Left ventricle myocardium inferior (tissue), 1 donor: ENCODE measurements around the gene PRPSAP2. TPM values are rescaled to one million over a fixed set of nuclear protein-coding genes. Genes with fewer than 3 reads are reported as not detected.
"Not testable (repeated sequence)": the region's sequence is repeated elsewhere in the genome, so short reads cannot be mapped to it uniquely, and the experiment has no call there.

Experiments
- DNase-seq: peaks from one replicate; pipeline ENCODE4 v3.0.0-alpha.2; 2020
- H3K27ac ChIP-seq: fragments of 200-600 bp; replicated peaks from 2 replicates; pipeline ENCODE4 v1.8.0; 2021
- H3K27me3 ChIP-seq: fragments of 200-600 bp; 2 replicates; pipeline ENCODE4 v1.8.0; 2021; ENCODE audit warnings: low read depth
- H3K36me3 ChIP-seq: fragments of 200-600 bp; 2 replicates; pipeline ENCODE4 v1.8.0; 2021
- H3K4me1 ChIP-seq: fragments of 200-600 bp; 2 replicates; pipeline ENCODE4 v1.8.0; 2021
- H3K4me3 ChIP-seq: fragments of 200-600 bp; 2 replicates; pipeline ENCODE4 v1.8.0; 2021; ENCODE audit warnings: mild to moderate bottlenecking, moderate library complexity
- H3K9me3 ChIP-seq: fragments of 200-600 bp; replicated peaks from 2 replicates; pipeline ENCODE4 v1.8.0; 2021
- CTCF ChIP-seq: fragments of 200-600 bp; IDR thresholded peaks from 2 replicates; pipeline ENCODE4 v1.8.0; 2021; ENCODE audit warnings: antibody characterized with exemption, mild to moderate bottlenecking, borderline replicate concordance
- intact Hi-C: fragments of 100-400 bp; cut with micrococcal nuclease; formaldehyde crosslinking; loops from one replicate; pipeline ENCODE4 v1.11.0; 2022
- total RNA-seq: library from RNA; stranded (reverse); fragmentation: NEBNext Ultra II Directional; extraction: Animal tissue kit (Norgen Biotek cat#: 25700); gene quantifications from one replicate; pipeline ENCODE4 v1.2.1, GENCODE V29; 2021
- donor health status: DM: no; HTN: yes; CAD: no; lungs with severe emphysema.

PRPSAP2 gene
- total RNA-seq, 1 donor from 2014 or later: 22.3 TPM

- Histone ChIP-seq H3K27me3 (no peaks in the 10 kb centered on the region), H3K36me3 (no peaks in the 10 kb centered on the region), H3K9me3 (no peaks in the 10 kb centered on the region), H3K27ac (peak within 1 kb of the TSS; percentile 73), H3K4me1 (peaks cover 25% of the 10 kb centered on the region), H3K4me3 (no peak within 1 kb of the TSS)
- intact Hi-C loops: no loop called here
- no peak for DNase-seq
- TF ChIP-seq CTCF: peak; percentile 21
Observed at GRCh38 chr17:18951941-18952842, 94.3 kb downstream of the PRPSAP2 start, which contains the start of gene SLC5A10. Gene SLC5A10, plus strand, starts transcription at chr17:18952165. Its CDS starts 41 bp downstream, at chr17:18952206.

- no peaks in the 10 kb centered on the region for H3K27me3 ChIP-seq
- H3K4me3 ChIP-seq: no peak overlapping the region
- no peaks in the 10 kb centered on the region for H3K9me3 ChIP-seq
- intact Hi-C loops: no loop called here
- H3K27ac ChIP-seq: no peak overlapping the region
- H3K4me1 ChIP-seq: peaks cover 25% of the 10 kb centered on the region
- DNase-seq: no peak
- TF ChIP-seq CTCF: no peak
- H3K36me3 ChIP-seq: no peaks in the 10 kb centered on the region
Observed at GRCh38 chr17:18953231-18953728, 95.3 kb downstream of the PRPSAP2 start.

- Histone ChIP-seq H3K36me3 (no peaks in the 10 kb centered on the region), H3K9me3 (no peaks in the 10 kb centered on the region), H3K4me3 (no peak overlapping the region), H3K27ac (no peak overlapping the region), H3K27me3 (no peaks in the 10 kb centered on the region), H3K4me1 (peaks cover 18% of the 10 kb centered on the region)
- no peak for DNase-seq
- TF ChIP-seq CTCF: no peak
- intact Hi-C loops: no loop called here
Observed at GRCh38 chr17:18954321-18954720, 96.4 kb downstream of the PRPSAP2 start.

- intact Hi-C loops: no loop called here
- no peaks in the 10 kb centered on the region for H3K36me3 ChIP-seq
- no peaks in the 10 kb centered on the region for H3K27me3 ChIP-seq
- H3K9me3 ChIP-seq: no peaks in the 10 kb centered on the region
- DNase-seq: no peak
- TF ChIP-seq CTCF: no peak
- H3K4me3 ChIP-seq: no peak overlapping the region
- no peak overlapping the region for H3K27ac ChIP-seq
- H3K4me1 ChIP-seq: peaks cover 12% of the 10 kb centered on the region
Observed at GRCh38 chr17:18955009-18955408, 97.1 kb downstream of the PRPSAP2 start.

- DNase-seq, H3K27ac ChIP-seq, H3K4me3 ChIP-seq, H3K4me1 ChIP-seq, intact Hi-C loops, H3K36me3 ChIP-seq, H3K27me3 ChIP-seq, H3K9me3 ChIP-seq: not testable (repeated sequence)
Observed at GRCh38 chr17:18956021-18956420, 98.1 kb downstream of the PRPSAP2 start.

- Histone ChIP-seq H3K4me3 (no peak overlapping the region), H3K27me3 (no peaks in the 10 kb centered on the region), H3K4me1 (no peaks in the 10 kb centered on the region), H3K27ac (no peak overlapping the region), H3K9me3 (no peaks in the 10 kb centered on the region), H3K36me3 (no peaks in the 10 kb centered on the region)
- intact Hi-C loops: no loop called here
- no peak for TF ChIP-seq CTCF
- no peak for DNase-seq
Observed at GRCh38 chr17:18956581-18956980, 98.7 kb downstream of the PRPSAP2 start.
